Pancreas (tissue), 10 donors: ENCODE measurements around the gene ADIPOR1. TPM values are rescaled to one million over a fixed set of nuclear protein-coding genes. Genes with fewer than 3 reads are reported as not detected.

Experiments used
- ATAC-seq, 4 donors: fragments of 200-7000 bp; cut with Tn5 transposase; one replicate each; pipeline versions ENCODE4 v1.8.0 to v1.9.1; 2020; ENCODE audit warnings: mild to moderate bottlenecking in 4 of 4, moderate library complexity in 4 of 4
- DNase-seq, 6 donors: peaks; one replicate each; pipeline ENCODE4 v3.0.0-alpha.2; 2020
- FAIRE-seq: peaks from 2 replicates; lab custom pipeline; 2012; peaks lifted over from hg19 to GRCh38; lab: Jason Lieb, UNC
- H3K27ac ChIP-seq, 4 donors: fragments of 200-600 bp; sonication (generic); 1 replicate in 3 of 4; 2 replicates in 1 of 4; pipeline versions ENCODE4 v1.5.0 to v1.8.0; 2020
- H3K27me3 ChIP-seq, 4 donors: fragments of 200-600 bp; one replicate each; pipeline ENCODE4 v1.8.0; 2021
- H3K36me3 ChIP-seq, 3 donors: fragments of 200-600 bp; sonication (generic) in 1 of 3; one replicate each; pipeline versions ENCODE4 v1.5.0 to v1.8.0; 2020 to 2021
- H3K4me1 ChIP-seq, 3 donors: fragments of 200-600 bp; one replicate each; pipeline ENCODE4 v1.8.0; 2021
- H3K4me3 ChIP-seq, 4 donors: fragments of 200-600 bp; sonication (generic) in 2 of 4; one replicate each; pipeline versions ENCODE4 v1.5.0 to v1.8.0; 2020 to 2021
- H3K9me3 ChIP-seq, 4 donors: fragments of 200-600 bp; one replicate each; pipeline ENCODE4 v1.8.0; 2021
- whole genome bisulfite sequencing, 2 donors: extraction: QIAGEN DNeasy Blood & Tissue Kit; methylation state at CpG; one replicate each; pipeline ENCODE4 v1.1.7; 2013; 5-methylcytosine and 5-hydroxymethylcytosine counted together
- intact Hi-C, 3 donors: fragments of 100-400 bp; cut with DNase I; formaldehyde crosslinking; loops; one replicate each; pipeline versions ENCODE4 v1.11.1 to v1.14.2; 2022
- polyA plus RNA-seq, 2 donors: library from polyadenylated mRNA; stranded (reverse); fragments of 200-250 nt; gene quantifications; one replicate each; pipeline ENCODE4 v1.2.3, GENCODE V29; 2013
- total RNA-seq, 6 donors: library from RNA; stranded (reverse); fragmentation: NEBNext Ultra II Directional in 4 of 6; extraction: Animal tissue kit (Norgen Biotek cat#: 25700) in 4 of 6; gene quantifications; one replicate each; pipeline versions ENCODE4 v1.2.1 to v1.2.4, GENCODE V29; 2021 to 2023
- TF ChIP-seq, protein P1 (sequence below), 4 donors: fragments of 200-600 bp; sonication (generic) in 3 of 4; IDR thresholded peaks; one replicate each; pipeline versions ENCODE4 v1.5.0 to v1.8.0; 2021; ENCODE audit warnings: antibody characterized with exemption in 4 of 4
- donor health status: healthy with polysubstance abuse.
- donor health status: DM: no; HTN: no; CAD: no; lungs with moderate emphysema.
- donor health status: DM: no; HTN: no; CAD: no.
- donor health status: control.
- donor health status: control.
- donor health status: Bipolar disorder and iron deficiency.
- donor health status: DM: yes; HTN: yes; CAD: no.
- donor health status: DM: no; HTN: no; CAD: no.
- donor health status: DM: no; HTN: no; CAD: no.
- donor health status: DM: yes; HTN: yes; CAD: no.

ADIPOR1 gene
- total and polyA plus RNA-seq, 8 donors = 27.9 to 52.2 (median 48.2) TPM

- ATAC-seq (no peak), FAIRE-seq (no peak), DNase-seq (no peak)
- Histone ChIP-seq H3K9me3 (no peaks in the 10 kb centered on the region), H3K4me3 (no peak overlapping the region), H3K36me3 (no peaks in the 10 kb centered on the region), H3K27ac (no peak overlapping the region), H3K4me1 (no peaks in the 10 kb centered on the region), H3K27me3 (no peaks in the 10 kb centered on the region)
- intact Hi-C loops = no loop called here
- TF ChIP-seq, protein P1, sequence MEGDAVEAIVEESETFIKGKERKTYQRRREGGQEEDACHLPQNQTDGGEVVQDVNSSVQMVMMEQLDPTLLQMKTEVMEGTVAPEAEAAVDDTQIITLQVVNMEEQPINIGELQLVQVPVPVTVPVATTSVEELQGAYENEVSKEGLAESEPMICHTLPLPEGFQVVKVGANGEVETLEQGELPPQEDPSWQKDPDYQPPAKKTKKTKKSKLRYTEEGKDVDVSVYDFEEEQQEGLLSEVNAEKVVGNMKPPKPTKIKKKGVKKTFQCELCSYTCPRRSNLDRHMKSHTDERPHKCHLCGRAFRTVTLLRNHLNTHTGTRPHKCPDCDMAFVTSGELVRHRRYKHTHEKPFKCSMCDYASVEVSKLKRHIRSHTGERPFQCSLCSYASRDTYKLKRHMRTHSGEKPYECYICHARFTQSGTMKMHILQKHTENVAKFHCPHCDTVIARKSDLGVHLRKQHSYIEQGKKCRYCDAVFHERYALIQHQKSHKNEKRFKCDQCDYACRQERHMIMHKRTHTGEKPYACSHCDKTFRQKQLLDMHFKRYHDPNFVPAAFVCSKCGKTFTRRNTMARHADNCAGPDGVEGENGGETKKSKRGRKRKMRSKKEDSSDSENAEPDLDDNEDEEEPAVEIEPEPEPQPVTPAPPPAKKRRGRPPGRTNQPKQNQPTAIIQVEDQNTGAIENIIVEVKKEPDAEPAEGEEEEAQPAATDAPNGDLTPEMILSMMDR (IDR thresholded peaks at IDR 0.05) = no peak
- WGBS, 2 donors = 61 to 68% methylated on average over 3 of the region's 3 CpGs
These were observed 24.8 kb upstream of the ADIPOR1 start for GRCh38 chr1:202982715-202983430.

DNA sequence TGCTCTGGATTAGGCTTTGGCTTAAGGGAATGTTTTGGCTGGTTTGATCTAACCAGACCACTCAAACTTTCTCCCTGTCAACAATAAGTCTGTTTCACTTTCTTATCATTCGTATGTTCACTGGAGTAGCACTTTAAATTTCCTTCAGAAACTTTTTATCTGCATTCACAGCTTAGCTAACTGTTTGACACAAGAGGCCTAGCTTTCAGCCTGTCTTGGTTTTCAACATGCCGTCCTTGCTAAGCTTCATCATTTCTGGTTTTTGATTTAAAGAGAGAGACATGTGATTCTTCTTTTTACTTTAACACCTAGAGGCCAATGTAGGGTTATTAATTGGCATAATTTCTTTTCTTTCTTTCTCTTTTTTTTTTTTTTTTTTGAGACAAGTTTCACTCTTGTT, 23.8 kb upstream of the ADIPOR1 start:
- H3K9me3 ChIP-seq = no peaks in the 10 kb centered on the region
- H3K4me1 ChIP-seq = no peaks in the 10 kb centered on the region
- no peaks in the 10 kb centered on the region for H3K27me3 ChIP-seq
- intact Hi-C loops = no loop called here
- ATAC-seq (no peak), DNase-seq (no peak), FAIRE-seq (no peak)
- H3K36me3 ChIP-seq = no peaks in the 10 kb centered on the region
- H3K4me3 ChIP-seq = no peak overlapping the region
- no peak overlapping the region for H3K27ac ChIP-seq
- WGBS, 2 donors = 78 to 81% methylated on average over 2 of the region's 2 CpGs
- TF ChIP-seq, protein P1 (IDR thresholded peaks at IDR 0.05) = no peak

DNA sequence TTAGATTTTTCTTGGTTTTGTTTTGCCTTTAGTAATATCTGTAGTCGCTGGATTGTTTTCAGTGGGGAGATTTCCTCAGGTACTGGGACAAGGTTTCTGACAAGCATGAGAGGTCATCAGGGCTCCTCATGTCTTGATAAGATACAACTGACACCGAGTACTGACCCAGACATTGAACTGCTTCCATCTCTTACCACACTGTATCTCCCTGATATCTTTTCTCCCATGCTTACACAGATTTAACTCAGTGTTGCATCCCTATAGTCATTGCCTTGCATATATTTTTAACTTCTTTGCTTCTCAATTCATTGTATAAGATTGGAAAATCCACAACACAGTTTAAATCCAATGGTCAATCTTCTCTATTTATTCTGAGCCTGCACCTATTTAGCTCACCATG, 21.3 kb upstream of the ADIPOR1 start:
- intact Hi-C loops = no loop called here
- Histone ChIP-seq H3K4me1 (no peaks in the 10 kb centered on the region), H3K27ac (no peak overlapping the region), H3K4me3 (no peak overlapping the region), H3K9me3 (no peaks in the 10 kb centered on the region), H3K27me3 (no peaks in the 10 kb centered on the region), H3K36me3 (no peaks in the 10 kb centered on the region)
- FAIRE-seq (no peak), DNase-seq (no peak), ATAC-seq (no peak)
- 46 to 60% methylated on average over 2 of the region's 2 CpGs for WGBS, 2 donors
- TF ChIP-seq, protein P1 (IDR thresholded peaks at IDR 0.05) = no peak

GRCh38 chr1:202976633-202977032, 18.5 kb upstream of the ADIPOR1 start:
- DNase-seq (no peak), ATAC-seq (no peak), FAIRE-seq (no peak)
- no peak overlapping the region for H3K4me3 ChIP-seq
- no peaks in the 10 kb centered on the region for H3K27me3 ChIP-seq
- no peaks in the 10 kb centered on the region for H3K36me3 ChIP-seq
- no peak overlapping the region for H3K27ac ChIP-seq
- no peaks in the 10 kb centered on the region for H3K4me1 ChIP-seq
- TF ChIP-seq, protein P1 (IDR thresholded peaks at IDR 0.05) = no peak
- intact Hi-C loops = no loop called here
- H3K9me3 ChIP-seq = no peaks in the 10 kb centered on the region
- 6 to 9% methylated on average over 3 of the region's 3 CpGs for WGBS, 2 donors

GRCh38 chr1:202974856-202975255, 16.7 kb upstream of the ADIPOR1 start:
- 77 to 81% methylated on average over 3 of the region's 3 CpGs for WGBS, 2 donors
- intact Hi-C loops = no loop called here
- no peaks in the 10 kb centered on the region for H3K27me3 ChIP-seq
- ATAC-seq (no peak), FAIRE-seq (no peak), DNase-seq (no peak)
- H3K36me3 ChIP-seq = no peaks in the 10 kb centered on the region
- TF ChIP-seq, protein P1 (IDR thresholded peaks at IDR 0.05) = no peak
- H3K27ac ChIP-seq = no peak overlapping the region
- H3K9me3 ChIP-seq = no peaks in the 10 kb centered on the region
- H3K4me1 ChIP-seq = no peaks in the 10 kb centered on the region
- no peak overlapping the region for H3K4me3 ChIP-seq
